K562 (cell line): ENCODE data around the gene TPPP. TPM values are rescaled to one million over a fixed set of nuclear protein-coding genes. Genes with fewer than 3 reads are reported as not detected.

Experiments used
- CBFA2T2 ChIP-seq: fragments of 450-650 bp; conservative IDR thresholded peaks from 2 replicates; pipeline ENCODE4 v1.6.1; 2017; ENCODE audit warnings: mild to moderate bottlenecking
- CC2D1A ChIP-seq: fragments of 450-650 bp; IDR thresholded peaks from 2 replicates; pipeline ENCODE4 v1.6.1; 2017; ENCODE audit warnings: mild to moderate bottlenecking
- CSDE1 ChIP-seq, 2 experiments: fragments of 450-650 bp; IDR thresholded peaks; 2 replicates each; pipeline ENCODE4 v1.6.1; 2016; ENCODE audit warnings: mild to moderate bottlenecking in 1 of 2
- FOXA1 ChIP-seq: fragments of 450-650 bp; IDR thresholded peaks from 2 replicates; pipeline ENCODE4 v1.6.1; 2016; ENCODE audit warnings: mild to moderate bottlenecking, borderline replicate concordance
- FOXM1 ChIP-seq, 2 experiments: fragments of 450-650 bp in 1 of 2; sonication (generic) in 1 of 2; formaldehyde crosslinking in 1 of 2; IDR thresholded peaks; 2 replicates each; pipeline versions ENCODE4 v1.6.1 to v1.9.0; 2017 to 2022; ENCODE audit warnings: low read depth in 2 of 2, mild to moderate bottlenecking in 2 of 2, missing genetic modification reagents in 1 of 2, moderate library complexity in 1 of 2
- HDGF ChIP-seq: fragments of 450-650 bp; IDR thresholded peaks from 2 replicates; pipeline ENCODE4 v1.6.1; 2016
- ILK ChIP-seq: fragments of 450-650 bp; IDR thresholded peaks from 2 replicates; pipeline ENCODE4 v1.6.1; 2016; ENCODE audit warnings: missing genetic modification characterization, low read depth, mild to moderate bottlenecking, missing compliant biosample characterization, moderate library complexity, borderline replicate concordance
- KLF6 ChIP-seq: fragments of 250-450 bp; sonication (Bioruptor Pico); IDR thresholded peaks from 2 replicates; pipeline ENCODE4 v1.4.0; 2020; ENCODE audit warnings: mild to moderate bottlenecking, moderate library complexity, borderline replicate concordance
- LARP7 ChIP-seq: fragments of 450-650 bp; IDR thresholded peaks from 2 replicates; pipeline ENCODE4 v1.6.1; 2016
- LCOR ChIP-seq: sonication (generic); formaldehyde crosslinking; IDR thresholded peaks from 2 replicates; pipeline ENCODE4 v1.8.0; 2022; ENCODE audit warnings: mild to moderate bottlenecking, missing genetic modification reagents
- LEF1 ChIP-seq: fragments of 450-650 bp; IDR thresholded peaks from 2 replicates; pipeline ENCODE4 v1.6.1; 2016; ENCODE audit warnings: mild to moderate bottlenecking
- MCM3 ChIP-seq: fragments of 450-650 bp; IDR thresholded peaks from 2 replicates; pipeline ENCODE4 v1.6.1; 2016
- NFATC3 ChIP-seq: fragments of 450-650 bp; IDR thresholded peaks from 2 replicates; pipeline ENCODE4 v1.6.1; 2017; ENCODE audit warnings: mild to moderate bottlenecking
- PCBP2 ChIP-seq: fragments of 200-400 bp; formaldehyde crosslinking; IDR thresholded peaks from 2 replicates; pipeline ENCODE4 v1.6.1; 2018; ENCODE audit warnings: low read length, low read depth, mild to moderate bottlenecking, moderate library complexity; ENCODE audit not compliant: poor library complexity, severe bottlenecking
- RAD21 ChIP-seq, 2 experiments: fragments of 250-450 bp in 1 of 2; fragments of 450-650 bp in 1 of 2; sonication (Bioruptor Pico) in 1 of 2; formaldehyde crosslinking in 1 of 2; IDR thresholded peaks in 1 of 2; conservative IDR thresholded peaks in 1 of 2; 2 replicates each; pipeline versions ENCODE4 v1.4.0 to v1.8.0; 2020 to 2022; ENCODE audit warnings: mild to moderate bottlenecking in 2 of 2, moderate library complexity in 1 of 2
- RAD51 ChIP-seq: fragments of 450-650 bp; IDR thresholded peaks from 2 replicates; pipeline ENCODE4 v1.7.1; 2016; ENCODE audit warnings: low read depth, mild to moderate bottlenecking, borderline replicate concordance
- RFX1 ChIP-seq: fragments of 450-650 bp; IDR thresholded peaks from 2 replicates; pipeline ENCODE4 v1.6.1; 2016; ENCODE audit warnings: mild to moderate bottlenecking, moderate library complexity
- SMARCC2 ChIP-seq: fragments of 450-650 bp; IDR thresholded peaks from 2 replicates; pipeline ENCODE4 v1.6.1; 2017; ENCODE audit warnings: antibody characterized with exemption, moderate library complexity, mild to moderate bottlenecking, low read depth
- SUPT5H ChIP-seq: fragments of 450-650 bp; IDR thresholded peaks from 2 replicates; pipeline ENCODE4 v1.6.1; 2016
- TAF15 ChIP-seq: fragments of 200-400 bp; formaldehyde crosslinking; IDR thresholded peaks from 2 replicates; pipeline ENCODE4 v1.6.1; 2017; ENCODE audit warnings: mild to moderate bottlenecking, low read depth, low read length, moderate library complexity
- TAL1 ChIP-seq: fragments of 450-650 bp; IDR thresholded peaks from 2 replicates; pipeline ENCODE4 v1.6.1; 2016; ENCODE audit warnings: mild to moderate bottlenecking
- ZBED1 ChIP-seq: IDR thresholded peaks from 2 replicates; pipeline ENCODE4 v1.6.1; 2014
- ZBTB1 ChIP-seq: sonication (generic); formaldehyde crosslinking; IDR thresholded peaks from 2 replicates; pipeline ENCODE4 v1.8.1; 2023; ENCODE audit warnings: missing genetic modification reagents, low read depth, mild to moderate bottlenecking, borderline replicate concordance
- ZBTB49 ChIP-seq: sonication (generic); formaldehyde crosslinking; IDR thresholded peaks from 2 replicates; pipeline ENCODE4 v1.8.0; 2022; ENCODE audit warnings: missing genetic modification reagents, mild to moderate bottlenecking, borderline replicate concordance
- ZFX ChIP-seq: sonication (generic); formaldehyde crosslinking; IDR thresholded peaks from 2 replicates; pipeline ENCODE4 v1.8.0; 2022; ENCODE audit warnings: mild to moderate bottlenecking, missing genetic modification reagents, moderate library complexity
- ZNF354B ChIP-seq: fragments of 250-450 bp; sonication (Bioruptor Pico); IDR thresholded peaks from 2 replicates; pipeline ENCODE4 v1.4.0; 2020
- ZNF764 ChIP-seq: fragments of 250-450 bp; sonication (Bioruptor Pico); IDR thresholded peaks from 2 replicates; pipeline ENCODE4 v1.4.0; 2020; ENCODE audit warnings: low read depth, mild to moderate bottlenecking, moderate library complexity
- ZNF830 ChIP-seq: fragments of 250-450 bp; sonication (Bioruptor Pico); IDR thresholded peaks from 2 replicates; pipeline ENCODE4 v1.5.0; 2021; ENCODE audit warnings: mild to moderate bottlenecking
- polyA plus RNA-seq, 8 experiments: library from polyadenylated mRNA; depleted of rRNA in 4 of 8; stranded (reverse) in 5 of 8; unstranded in 3 of 8; fragments of >200 nt; fragmentation: Nextera tagmentation in 2 of 8; fragmentation: Illumina TruSeq in 1 of 8; extraction: Ambion mirVana in 2 of 8; extraction: Trizol in 1 of 8; gene quantifications; 2 replicates each; pipeline versions ENCODE4 v1.2.1 to v1.2.3, GENCODE V29; 2011 to 2014; ENCODE audit warnings: inconsistent platforms in 1 of 8, missing spikeins in 1 of 8
- total RNA-seq, 7 experiments: library from RNA; depleted of rRNA in 6 of 7; stranded (reverse); fragments of >200 nt in 6 of 7; fragmentation: Illumina TruSeq in 2 of 7; extraction: Trizol in 2 of 7; gene quantifications; 2 replicates each; pipeline versions ENCODE4 v1.2.1 to v1.2.3, GENCODE V29; 2011 to 2021; ENCODE audit warnings: low replicate concordance in 1 of 7
- TF ChIP-seq, protein P1 (sequence below): IDR thresholded peaks from 3 replicates; pipeline ENCODE4 v1.6.1; 2011; ENCODE audit warnings: borderline replicate concordance, mild to moderate bottlenecking, moderate library complexity; ENCODE audit not compliant: insufficient read length; ENCODE audit errors: extremely low read depth

The TPPP gene
- total and polyA plus RNA-seq, 9 of the 15 experiments (the other 6 are each of a cell fraction or from before 2014, with no cell fraction given) = 0.01 to 0.07 (median 0.03) TPM; not detected in 6

GRCh38 chr5:657570-657969 lies 35.6 kb downstream of the TPPP start (continued):
- peak; percentile 91 for TF ChIP-seq SMARCC2
- TF ChIP-seq KLF6 (CRISPR knock-in tag) = no peak
- no peak for TF ChIP-seq ZBED1
- 0 out of 2 replicates have a peak, but pooled peaks have one; percentile 28 for TF ChIP-seq LEF1
- TF ChIP-seq TAF15 = no peak
- TF ChIP-seq ZBTB49 = no peak
- TF ChIP-seq, protein P1, sequence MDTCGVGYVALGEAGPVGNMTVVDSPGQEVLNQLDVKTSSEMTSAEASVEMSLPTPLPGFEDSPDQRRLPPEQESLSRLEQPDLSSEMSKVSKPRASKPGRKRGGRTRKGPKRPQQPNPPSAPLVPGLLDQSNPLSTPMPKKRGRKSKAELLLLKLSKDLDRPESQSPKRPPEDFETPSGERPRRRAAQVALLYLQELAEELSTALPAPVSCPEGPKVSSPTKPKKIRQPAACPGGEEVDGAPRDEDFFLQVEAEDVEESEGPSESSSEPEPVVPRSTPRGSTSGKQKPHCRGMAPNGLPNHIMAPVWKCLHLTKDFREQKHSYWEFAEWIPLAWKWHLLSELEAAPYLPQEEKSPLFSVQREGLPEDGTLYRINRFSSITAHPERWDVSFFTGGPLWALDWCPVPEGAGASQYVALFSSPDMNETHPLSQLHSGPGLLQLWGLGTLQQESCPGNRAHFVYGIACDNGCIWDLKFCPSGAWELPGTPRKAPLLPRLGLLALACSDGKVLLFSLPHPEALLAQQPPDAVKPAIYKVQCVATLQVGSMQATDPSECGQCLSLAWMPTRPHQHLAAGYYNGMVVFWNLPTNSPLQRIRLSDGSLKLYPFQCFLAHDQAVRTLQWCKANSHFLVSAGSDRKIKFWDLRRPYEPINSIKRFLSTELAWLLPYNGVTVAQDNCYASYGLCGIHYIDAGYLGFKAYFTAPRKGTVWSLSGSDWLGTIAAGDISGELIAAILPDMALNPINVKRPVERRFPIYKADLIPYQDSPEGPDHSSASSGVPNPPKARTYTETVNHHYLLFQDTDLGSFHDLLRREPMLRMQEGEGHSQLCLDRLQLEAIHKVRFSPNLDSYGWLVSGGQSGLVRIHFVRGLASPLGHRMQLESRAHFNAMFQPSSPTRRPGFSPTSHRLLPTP = no peak
- no peak for TF ChIP-seq LARP7
- peak; percentile 47; the same call in 1 of the 2 replicates for TF ChIP-seq FOXM1 (IDR thresholded peaks at IDR 0.05; ENCODE audit: low read depth)
- TF ChIP-seq FOXM1 (CRISPR knock-in tag; IDR thresholded peaks at IDR 0.05; ENCODE audit: low read depth) = no peak
- peak; percentile 97 for TF ChIP-seq CBFA2T2
- TF ChIP-seq RFX1 = no peak
- TF ChIP-seq RAD21 (CRISPR knock-in tag; conservative IDR thresholded peaks at IDR 0.05 in 1 of 2, IDR thresholded peaks at IDR 0.05 in 1 of 2) = no peak
- TF ChIP-seq SUPT5H = no peak
- TF ChIP-seq ZNF830 (CRISPR knock-in tag) = no peak
- no peak for TF ChIP-seq ILK
- no peak for TF ChIP-seq FOXA1
- no peak for TF ChIP-seq ZFX (CRISPR knock-in tag)
- TF ChIP-seq ZNF354B (CRISPR knock-in tag) = no peak
- no peak for TF ChIP-seq ZBTB1
- no peak for TF ChIP-seq MCM3
- no peak for TF ChIP-seq PCBP2
- peak; percentile 50; the same call in 1 of the 2 replicates for TF ChIP-seq LCOR (CRISPR knock-in tag)
- peak; percentile 91 for TF ChIP-seq TAL1
- no peak for TF ChIP-seq NFATC3
- no peak for TF ChIP-seq CSDE1 (IDR thresholded peaks at IDR 0.05)
- peak; percentile 81; the same call in 1 of the 2 replicates for TF ChIP-seq CC2D1A
- TF ChIP-seq ZNF764 (CRISPR knock-in tag) = no peak
- TF ChIP-seq RAD51 = no peak
- TF ChIP-seq HDGF = no peak
